GM23338 (cell line): ENCODE data around the gene ERBB4. TPM values are rescaled to one million over a fixed set of nuclear protein-coding genes. Genes with fewer than 3 reads are reported as not detected.
A peak's percentile ranks its signal among the peaks of the same experiment; 100 is the strongest.

Experiments
- ATAC-seq: fragments of 200-7000 bp; cut with Tn5 transposase; 3 replicates; pipeline ENCODE4 v1.9.1; 2020
- DNase-seq: peaks from one replicate; pipeline ENCODE4 v3.0.0-alpha.2; 2015; ENCODE audit warnings: low spot score
- H2AFZ ChIP-seq: fragments of 200-600 bp; sonication (generic); 2 replicates; pipeline ENCODE4 v1.8.0; 2016; ENCODE audit warnings: antibody characterized with exemption, mild to moderate bottlenecking, moderate library complexity
- H3F3A ChIP-seq: fragments of 200-600 bp; sonication (generic); replicated peaks from 2 replicates; pipeline ENCODE4 v1.8.0; 2017; ENCODE audit warnings: antibody characterized with exemption, mixed run types, low read depth
- H3K27ac ChIP-seq: fragments of 200-600 bp; sonication (generic); 2 replicates; pipeline ENCODE4 v1.6.1; 2016; ENCODE audit warnings: low read depth
- H3K27me3 ChIP-seq: fragments of 200-600 bp; sonication (generic); 2 replicates; pipeline ENCODE4 v1.8.0; 2016; ENCODE audit warnings: mild to moderate bottlenecking, mixed run types, moderate library complexity; ENCODE audit not compliant: insufficient read depth
- H3K36me3 ChIP-seq: fragments of 200-600 bp; sonication (generic); 2 replicates; pipeline ENCODE4 v1.8.0; 2016; ENCODE audit warnings: mild to moderate bottlenecking; ENCODE audit not compliant: insufficient read depth
- H3K4me1 ChIP-seq: fragments of 200-600 bp; sonication (generic); 2 replicates; pipeline ENCODE4 v1.8.0; 2016; ENCODE audit warnings: mild to moderate bottlenecking, moderate library complexity; ENCODE audit not compliant: insufficient read depth
- H3K4me2 ChIP-seq: fragments of 200-600 bp; sonication (generic); 2 replicates; pipeline ENCODE4 v1.7.1; 2017; ENCODE audit warnings: mixed run types
- H3K4me3 ChIP-seq: fragments of 200-600 bp; sonication (generic); 2 replicates; pipeline ENCODE4 v1.6.1; 2016; ENCODE audit warnings: mixed run types
- H3K79me2 ChIP-seq: fragments of 200-600 bp; sonication (generic); replicated peaks from 2 replicates; pipeline ENCODE4 v1.8.0; 2017; ENCODE audit warnings: mild to moderate bottlenecking; ENCODE audit not compliant: insufficient read depth
- H3K9me2 ChIP-seq: fragments of 200-600 bp; sonication (generic); 2 replicates; pipeline ENCODE4 v1.8.0; 2017; ENCODE audit not compliant: insufficient read depth
- H4K20me1 ChIP-seq: fragments of 200-600 bp; sonication (generic); replicated peaks from 2 replicates; pipeline ENCODE4 v1.8.0; 2017; ENCODE audit warnings: mild to moderate bottlenecking; ENCODE audit not compliant: insufficient read depth
- H3K27ac Mint-ChIP-seq: 2 replicates; pipeline ENCODE4 v1.8.0; 2020; ENCODE audit warnings: inconsistent platforms, mild to moderate bottlenecking, moderate library complexity, mixed read lengths
- H3K27me3 Mint-ChIP-seq: 3 replicates; pipeline ENCODE4 v1.8.0; 2022; ENCODE audit warnings: low read depth, mild to moderate bottlenecking, moderate library complexity, mixed read lengths, inconsistent platforms; ENCODE audit not compliant: insufficient read depth, poor library complexity
- H3K36me3 Mint-ChIP-seq: 3 replicates; pipeline ENCODE4 v1.8.0; 2021; ENCODE audit warnings: low read depth, mild to moderate bottlenecking, inconsistent platforms, moderate library complexity, mixed read lengths
- H3K4me1 Mint-ChIP-seq: 3 replicates; pipeline ENCODE4 v1.8.0; 2020; ENCODE audit warnings: mild to moderate bottlenecking, inconsistent platforms, mixed read lengths
- H3K4me3 Mint-ChIP-seq: 3 replicates; pipeline ENCODE4 v1.8.0; 2021; ENCODE audit warnings: moderate library complexity, mild to moderate bottlenecking, inconsistent platforms, mixed read lengths
- H3K9me3 Mint-ChIP-seq: 3 replicates; pipeline ENCODE4 v1.8.0; 2020; ENCODE audit warnings: moderate library complexity, mild to moderate bottlenecking, inconsistent platforms, mixed read lengths
- CREB1 ChIP-seq: fragments of 250-450 bp; sonication (Bioruptor Pico); IDR thresholded peaks from 2 replicates; pipeline ENCODE4 v1.5.0; 2020; ENCODE audit warnings: low read depth, mild to moderate bottlenecking, moderate library complexity
- EZH2 ChIP-seq: fragments of 200-600 bp; sonication (generic); IDR thresholded peaks from one replicate; pipeline ENCODE4 v1.8.0; 2017; ENCODE audit warnings: antibody characterized with exemption, mild to moderate bottlenecking, low read depth; ENCODE audit not compliant: unreplicated experiment
- EZH2phosphoT487 ChIP-seq: fragments of 200-600 bp; sonication (generic); IDR thresholded peaks from one replicate; pipeline ENCODE4 v1.8.1; 2018; ENCODE audit warnings: antibody characterized with exemption; ENCODE audit not compliant: unreplicated experiment
- NANOG ChIP-seq: IDR thresholded peaks from 2 replicates; pipeline ENCODE4 v1.6.1; 2016; ENCODE audit warnings: antibody characterized with exemption, borderline replicate concordance
- POLR2AphosphoS5 ChIP-seq: IDR thresholded peaks from 2 replicates; pipeline ENCODE4 v1.6.1; 2016; ENCODE audit warnings: antibody characterized with exemption, low read depth
- STAT1 ChIP-seq: IDR thresholded peaks from one replicate; pipeline ENCODE4 v1.6.1; 2016; ENCODE audit warnings: antibody characterized with exemption; ENCODE audit not compliant: unreplicated experiment
- ZNF114 ChIP-seq: fragments of 250-450 bp; sonication (Bioruptor Pico); IDR thresholded peaks from 2 replicates; pipeline ENCODE4 v1.5.0; 2020; ENCODE audit warnings: mild to moderate bottlenecking, moderate library complexity
- ZNF331 ChIP-seq: fragments of 250-450 bp; sonication (Bioruptor Pico); IDR thresholded peaks from 2 replicates; pipeline ENCODE4 v1.5.0; 2020; ENCODE audit warnings: low read depth, mild to moderate bottlenecking, moderate library complexity
- polyA plus RNA-seq: library from polyadenylated mRNA; unstranded; fragments of >200 nt; fragmentation: Nextera tagmentation; extraction: Ambion mirVana; gene quantifications from 2 replicates; pipeline ENCODE4 v1.2.1, GENCODE V29; 2016
- total RNA-seq: library from RNA; depleted of rRNA; stranded (reverse); fragments of >200 nt; shearing (Covaris generic); gene quantifications from 2 replicates; pipeline ENCODE4 v1.2.3, GENCODE V29; 2014
- TF ChIP-seq, protein P1 (sequence below): IDR thresholded peaks from 2 replicates; pipeline ENCODE4 v1.6.1; 2016; ENCODE audit warnings: antibody characterized with exemption
- TF ChIP-seq, protein P2 (sequence below): IDR thresholded peaks from one replicate; pipeline ENCODE4 v1.6.1; 2018; ENCODE audit warnings: antibody characterized with exemption; ENCODE audit not compliant: unreplicated experiment

The ERBB4 gene
- total and polyA plus RNA-seq, 2 experiments from 2014 or later: 0.73 to 1.1 TPM

DNA sequence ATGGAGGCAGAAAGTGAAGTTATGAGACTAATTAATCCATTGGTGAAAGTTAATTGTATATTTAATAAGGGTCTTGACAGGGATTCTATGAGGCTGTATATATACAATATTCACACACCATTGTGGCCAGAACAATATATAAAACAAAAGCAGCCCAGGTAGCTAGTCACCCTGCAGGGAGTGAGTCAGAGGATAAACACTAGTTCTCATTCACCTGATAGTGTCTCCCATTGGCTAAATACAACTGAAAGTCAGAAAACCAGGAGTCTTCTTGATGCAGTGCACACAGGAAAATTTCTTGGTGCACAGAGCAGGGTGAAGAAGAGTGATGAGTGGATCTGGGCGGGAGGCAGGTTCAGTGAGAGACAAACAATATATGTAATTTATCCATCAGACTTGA lies 465.2 kb downstream of the ERBB4 start:
- no peaks in the 10 kb centered on the region for H3K36me3 ChIP-seq
- H3K9me2 ChIP-seq: no peaks in the 10 kb centered on the region
- no peak overlapping the region for H3K4me2 ChIP-seq
- Mint-ChIP-seq H3K27ac (no peak overlapping the region), H3K36me3 (no peaks in the 10 kb centered on the region), H3K9me3 (no peaks in the 10 kb centered on the region), H3K4me1 (peaks cover 11% of the 10 kb centered on the region; the same call in 2 of the 3 replicates), H3K27me3 (peaks cover 1% of the 10 kb centered on the region), H3K4me3 (no peak overlapping the region)
- H3F3A ChIP-seq: no peaks in the 10 kb centered on the region
- H2AFZ ChIP-seq: no peak overlapping the region
- ATAC-seq: peak; percentile 63
- DNase-seq: no peak
- H3K27ac ChIP-seq: no peak overlapping the region
- H3K79me2 ChIP-seq: no peaks in the 10 kb centered on the region
- no peak overlapping the region for H3K4me3 ChIP-seq
- no peaks in the 10 kb centered on the region for H3K27me3 ChIP-seq
- H3K4me1 ChIP-seq: no peaks in the 10 kb centered on the region
- H4K20me1 ChIP-seq: no peaks in the 10 kb centered on the region
- TF ChIP-seq, protein P1, sequence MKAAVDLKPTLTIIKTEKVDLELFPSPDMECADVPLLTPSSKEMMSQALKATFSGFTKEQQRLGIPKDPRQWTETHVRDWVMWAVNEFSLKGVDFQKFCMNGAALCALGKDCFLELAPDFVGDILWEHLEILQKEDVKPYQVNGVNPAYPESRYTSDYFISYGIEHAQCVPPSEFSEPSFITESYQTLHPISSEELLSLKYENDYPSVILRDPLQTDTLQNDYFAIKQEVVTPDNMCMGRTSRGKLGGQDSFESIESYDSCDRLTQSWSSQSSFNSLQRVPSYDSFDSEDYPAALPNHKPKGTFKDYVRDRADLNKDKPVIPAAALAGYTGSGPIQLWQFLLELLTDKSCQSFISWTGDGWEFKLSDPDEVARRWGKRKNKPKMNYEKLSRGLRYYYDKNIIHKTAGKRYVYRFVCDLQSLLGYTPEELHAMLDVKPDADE: no peak
- TF ChIP-seq EZH2phosphoT487 (no peak), STAT1 (no peak), ZNF114 (no peak), EZH2 (no peak), ZNF331 (CRISPR knock-in tag) (no peak), CREB1 (no peak)
- TF ChIP-seq, protein P2, sequence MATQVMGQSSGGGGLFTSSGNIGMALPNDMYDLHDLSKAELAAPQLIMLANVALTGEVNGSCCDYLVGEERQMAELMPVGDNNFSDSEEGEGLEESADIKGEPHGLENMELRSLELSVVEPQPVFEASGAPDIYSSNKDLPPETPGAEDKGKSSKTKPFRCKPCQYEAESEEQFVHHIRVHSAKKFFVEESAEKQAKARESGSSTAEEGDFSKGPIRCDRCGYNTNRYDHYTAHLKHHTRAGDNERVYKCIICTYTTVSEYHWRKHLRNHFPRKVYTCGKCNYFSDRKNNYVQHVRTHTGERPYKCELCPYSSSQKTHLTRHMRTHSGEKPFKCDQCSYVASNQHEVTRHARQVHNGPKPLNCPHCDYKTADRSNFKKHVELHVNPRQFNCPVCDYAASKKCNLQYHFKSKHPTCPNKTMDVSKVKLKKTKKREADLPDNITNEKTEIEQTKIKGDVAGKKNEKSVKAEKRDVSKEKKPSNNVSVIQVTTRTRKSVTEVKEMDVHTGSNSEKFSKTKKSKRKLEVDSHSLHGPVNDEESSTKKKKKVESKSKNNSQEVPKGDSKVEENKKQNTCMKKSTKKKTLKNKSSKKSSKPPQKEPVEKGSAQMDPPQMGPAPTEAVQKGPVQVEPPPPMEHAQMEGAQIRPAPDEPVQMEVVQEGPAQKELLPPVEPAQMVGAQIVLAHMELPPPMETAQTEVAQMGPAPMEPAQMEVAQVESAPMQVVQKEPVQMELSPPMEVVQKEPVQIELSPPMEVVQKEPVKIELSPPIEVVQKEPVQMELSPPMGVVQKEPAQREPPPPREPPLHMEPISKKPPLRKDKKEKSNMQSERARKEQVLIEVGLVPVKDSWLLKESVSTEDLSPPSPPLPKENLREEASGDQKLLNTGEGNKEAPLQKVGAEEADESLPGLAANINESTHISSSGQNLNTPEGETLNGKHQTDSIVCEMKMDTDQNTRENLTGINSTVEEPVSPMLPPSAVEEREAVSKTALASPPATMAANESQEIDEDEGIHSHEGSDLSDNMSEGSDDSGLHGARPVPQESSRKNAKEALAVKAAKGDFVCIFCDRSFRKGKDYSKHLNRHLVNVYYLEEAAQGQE: no peak

DNA sequence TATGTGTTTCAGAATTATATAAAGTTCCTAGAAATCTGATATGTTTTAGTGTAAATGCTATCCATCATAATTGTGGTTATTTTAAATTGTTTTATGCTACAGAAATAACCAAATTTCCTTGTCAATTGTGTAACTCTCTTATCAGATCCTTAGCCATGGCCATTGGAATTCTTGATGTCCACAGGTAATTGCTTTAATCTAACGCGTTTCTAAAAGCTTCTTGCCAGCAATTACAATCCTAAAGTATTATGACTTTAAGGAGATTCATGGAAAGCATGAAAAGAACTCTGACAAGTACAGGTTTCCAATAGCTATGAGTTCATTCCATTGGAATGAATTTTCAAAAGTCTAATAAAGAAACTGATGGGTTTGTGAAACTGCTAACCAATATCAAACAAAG lies 472.1 kb downstream of the ERBB4 start:
- ATAC-seq: no peak
- Mint-ChIP-seq H3K36me3 (no peaks in the 10 kb centered on the region), H3K4me1 (peaks cover 4% of the 10 kb centered on the region; the same call in 1 of the 3 replicates), H3K27ac (no peak overlapping the region), H3K9me3 (no peaks in the 10 kb centered on the region), H3K27me3 (peaks cover 1% of the 10 kb centered on the region), H3K4me3 (no peak overlapping the region)
- Histone ChIP-seq H3K36me3 (no peaks in the 10 kb centered on the region), H3K27me3 (no peaks in the 10 kb centered on the region), H4K20me1 (no peaks in the 10 kb centered on the region), H3K79me2 (no peaks in the 10 kb centered on the region), H3K4me1 (no peaks in the 10 kb centered on the region), H2AFZ (no peak overlapping the region), H3K27ac (no peak overlapping the region), H3K9me2 (no peaks in the 10 kb centered on the region), H3F3A (no peaks in the 10 kb centered on the region), H3K4me3 (no peak overlapping the region), H3K4me2 (no peak overlapping the region)
- no peak for DNase-seq
- TF ChIP-seq CREB1: no peak
- no peak for TF ChIP-seq POLR2AphosphoS5
- TF ChIP-seq NANOG: no peak
- TF ChIP-seq EZH2phosphoT487: no peak
- TF ChIP-seq STAT1: no peak
